Activated T-helper 1 cell treated with Interleukin-2 at 50 U/mL for 16 hours (primary cell): ENCODE data around the gene ERN1.
"Not testable (repeated sequence)": the region's sequence is repeated elsewhere in the genome, so short reads cannot be mapped to it uniquely, and the experiment has no call there.

Source experiments
- DNase-seq: peaks from one replicate; pipeline ENCODE4 v3.0.0-alpha.2; 2020; ENCODE audit warnings: low read depth

ERN1 gene

GRCh38 chr17:64025732-64026294, 104.1 kb downstream of the ERN1 start:
- peak; percentile 90 for DNase-seq

DNA sequence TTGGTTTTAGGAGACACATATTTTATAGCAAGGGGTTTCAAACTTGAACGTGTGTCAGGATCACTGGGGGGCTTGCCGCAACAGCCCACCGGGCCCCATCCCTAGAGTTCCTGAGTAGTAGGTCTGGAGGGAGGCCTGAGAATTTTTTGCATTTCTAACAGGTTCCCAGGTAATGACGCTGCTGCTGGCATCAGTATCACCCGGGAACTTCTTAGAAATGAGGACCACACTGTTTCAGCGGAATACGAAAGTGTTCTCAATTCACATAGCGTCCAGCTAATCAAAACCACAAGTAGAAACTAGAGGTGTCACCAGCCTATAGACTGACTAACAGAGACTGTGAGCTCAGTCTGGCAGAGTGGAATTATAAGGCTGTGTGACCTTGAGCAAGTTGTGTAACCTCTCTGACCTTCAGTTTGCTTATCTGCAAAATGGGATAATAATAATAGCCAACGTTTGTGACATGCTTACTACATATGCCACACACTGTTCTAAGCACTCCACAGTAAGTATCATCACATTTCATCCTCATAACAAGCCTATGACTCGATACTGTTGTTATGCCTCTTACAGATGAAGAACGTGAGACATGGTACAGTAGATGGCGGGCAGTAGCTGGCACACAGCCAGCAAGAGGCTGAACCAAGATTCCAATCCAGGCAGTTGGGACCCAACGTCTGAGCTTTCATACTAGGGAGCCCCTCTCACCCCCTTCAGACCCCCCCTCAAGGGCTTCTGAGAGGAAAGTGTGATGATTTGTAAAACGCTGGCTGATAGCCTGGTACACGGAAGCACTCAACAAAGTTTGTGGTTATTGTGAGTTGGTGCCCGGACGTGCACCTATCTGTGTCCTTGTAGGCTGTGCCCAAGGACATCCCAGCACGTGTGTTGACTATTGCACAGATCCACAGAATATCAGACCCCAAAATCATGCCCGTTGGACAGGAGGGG, 104.9 kb downstream of the ERN1 start:
- DNase-seq, result peak; percentile 29

DNA sequence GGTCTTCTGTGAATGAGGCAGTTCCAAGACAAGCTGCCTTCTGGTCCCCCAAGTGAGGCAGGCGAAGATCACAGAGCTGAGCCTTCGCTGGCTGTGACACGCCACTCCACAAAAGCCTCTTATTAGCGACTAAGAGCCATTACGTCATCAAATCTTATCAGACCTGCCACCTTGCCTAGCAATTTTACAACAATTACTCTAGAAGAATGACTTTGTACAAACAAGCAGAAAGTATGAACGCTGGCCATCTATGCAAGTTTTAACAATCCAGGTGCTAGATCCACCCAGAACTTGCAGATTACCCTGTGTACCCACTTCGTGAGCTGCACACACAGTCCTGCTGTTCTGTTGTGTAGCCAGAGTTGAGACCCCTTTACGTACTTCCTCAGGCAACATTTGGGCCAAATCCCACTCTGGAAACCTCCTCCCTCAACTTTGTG, 105.7 kb downstream of the ERN1 start:
- no peak for DNase-seq

DNA sequence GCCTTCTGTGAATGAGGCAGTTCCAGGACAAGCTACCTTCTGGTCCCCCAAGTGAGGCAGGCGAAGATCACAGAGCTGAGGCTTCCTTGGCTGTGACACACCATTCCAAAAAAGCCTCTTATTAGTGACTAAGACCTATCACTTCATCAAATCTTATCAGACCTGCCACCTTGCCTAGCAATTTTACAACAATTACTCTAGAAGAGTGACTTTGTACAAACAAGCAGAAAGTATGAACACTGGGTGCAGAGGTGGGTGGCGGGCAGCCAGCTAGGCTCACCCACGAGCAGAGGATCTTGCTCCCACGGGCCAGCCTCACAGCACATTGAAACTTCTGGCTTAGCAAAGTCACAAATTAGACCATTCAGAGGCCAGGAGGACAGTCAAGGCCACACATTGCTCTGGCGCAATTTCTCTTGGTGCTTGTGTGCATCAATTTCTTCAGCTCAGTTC, 107.3 kb downstream of the ERN1 start:
- no peak for DNase-seq

- DNase-seq, result peak; percentile 84
These were observed 109.7 kb downstream of the ERN1 start, which contains the start of gene ICAM2 for GRCh38 chr17:64020056-64020766. Gene ICAM2, minus strand, starts transcription at chr17:64020633. Its CDS starts 13,942 bp downstream, at chr17:64006691.

DNA sequence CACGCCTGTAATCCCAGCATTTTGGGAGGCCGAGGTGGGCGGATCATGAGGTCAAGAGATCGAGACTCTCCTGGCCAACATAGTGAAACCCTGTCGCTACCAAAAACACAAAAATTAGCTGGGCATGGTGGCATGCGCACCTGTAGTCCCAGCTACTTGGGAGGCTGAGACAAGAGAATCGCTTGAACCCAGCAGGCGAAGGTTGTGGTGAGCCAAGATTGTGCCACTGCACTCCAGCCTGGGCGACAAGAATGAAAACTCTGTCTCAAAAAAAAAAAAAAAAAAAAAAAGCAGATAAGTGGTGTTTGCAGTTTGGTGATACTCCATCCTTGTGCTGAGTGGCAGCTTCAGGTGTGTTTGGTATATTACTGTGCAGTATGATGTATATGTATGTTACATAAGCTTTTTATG, 110.4 kb downstream of the ERN1 start:
- not testable (repeated sequence) for DNase-seq

DNA sequence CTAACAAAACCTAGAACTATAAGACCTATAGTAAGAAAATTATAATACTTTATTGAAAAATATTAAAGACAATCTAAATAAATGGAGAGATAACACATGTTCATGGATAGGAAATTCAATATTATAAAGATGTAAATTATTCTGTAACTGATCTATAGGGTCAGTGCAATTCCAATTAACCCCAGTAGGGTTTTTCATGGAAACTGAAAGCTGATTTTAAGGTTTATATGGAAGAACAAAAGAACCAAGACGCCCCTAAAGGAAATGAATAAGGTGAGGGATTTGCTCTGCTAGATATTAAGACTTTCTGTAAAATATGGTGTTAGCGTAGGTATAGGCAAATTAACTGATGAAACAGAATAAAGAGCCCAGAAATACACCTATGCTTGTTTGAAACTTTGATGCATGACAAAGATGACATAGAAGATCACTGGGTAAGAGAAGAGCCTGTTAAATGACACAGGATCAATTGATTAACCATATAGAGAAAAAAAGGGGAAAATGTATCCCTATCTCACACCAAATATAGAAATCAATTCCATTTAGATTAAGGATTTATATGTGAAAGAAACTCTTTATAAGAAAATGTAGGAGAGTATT, 112.5 kb downstream of the ERN1 start:
- no peak for DNase-seq

- DNase-seq, result no peak
These were observed 113.0 kb downstream of the ERN1 start for GRCh38 chr17:64016974-64017373.

GRCh38 chr17:64016231-64016784, 113.6 kb downstream of the ERN1 start:
- no peak for DNase-seq

- no peak for DNase-seq
These were observed 114.5 kb downstream of the ERN1 start for GRCh38 chr17:64015447-64015846.

DNA sequence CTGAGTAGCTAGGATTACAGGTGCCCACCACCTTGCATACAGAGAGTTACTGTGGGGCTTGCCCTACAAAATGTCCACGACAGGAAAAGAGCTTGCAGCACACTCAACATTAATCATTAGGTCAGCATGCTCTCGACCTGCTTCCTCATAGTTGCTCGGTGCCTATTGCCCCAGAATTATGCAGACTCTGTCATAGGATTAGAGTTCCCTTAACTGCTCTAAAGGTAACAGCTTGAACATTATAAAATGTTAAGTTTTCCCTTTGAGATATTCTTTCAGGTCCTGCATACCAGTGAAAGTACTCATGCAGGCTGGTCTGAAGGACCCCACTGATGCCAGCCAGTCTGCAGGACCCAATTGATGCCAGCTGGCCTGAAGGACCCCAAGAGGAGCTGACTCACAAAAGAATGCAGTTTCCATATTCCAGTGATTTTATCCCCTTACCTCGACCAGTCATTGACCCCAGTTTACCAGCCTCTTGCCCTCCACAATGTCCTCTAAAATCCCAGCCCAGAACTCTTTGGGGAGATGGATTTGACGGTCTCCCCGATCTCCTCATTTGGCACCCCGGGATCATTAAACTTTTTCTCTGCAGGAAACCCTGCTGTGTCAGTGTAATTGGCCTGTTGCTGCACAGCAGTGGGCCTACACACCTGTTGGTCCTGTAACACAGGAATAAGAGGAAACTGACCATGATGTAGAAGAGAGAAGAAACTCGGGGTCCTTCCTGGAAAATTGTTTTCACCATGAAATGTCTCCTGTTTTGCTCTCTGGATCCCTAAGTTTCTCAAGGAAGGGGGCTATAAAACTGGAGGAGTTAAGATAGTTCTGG, 120.2 kb downstream of the ERN1 start:
- DNase-seq, result no peak

- no peak for DNase-seq
These were observed 121.1 kb downstream of the ERN1 start for GRCh38 chr17:64008830-64009229.

GRCh38 chr17:64008346-64008745, 121.6 kb downstream of the ERN1 start:
- DNase-seq, result no peak

- DNase-seq, result no peak
These were observed 122.1 kb downstream of the ERN1 start for GRCh38 chr17:64007838-64008282.

DNA sequence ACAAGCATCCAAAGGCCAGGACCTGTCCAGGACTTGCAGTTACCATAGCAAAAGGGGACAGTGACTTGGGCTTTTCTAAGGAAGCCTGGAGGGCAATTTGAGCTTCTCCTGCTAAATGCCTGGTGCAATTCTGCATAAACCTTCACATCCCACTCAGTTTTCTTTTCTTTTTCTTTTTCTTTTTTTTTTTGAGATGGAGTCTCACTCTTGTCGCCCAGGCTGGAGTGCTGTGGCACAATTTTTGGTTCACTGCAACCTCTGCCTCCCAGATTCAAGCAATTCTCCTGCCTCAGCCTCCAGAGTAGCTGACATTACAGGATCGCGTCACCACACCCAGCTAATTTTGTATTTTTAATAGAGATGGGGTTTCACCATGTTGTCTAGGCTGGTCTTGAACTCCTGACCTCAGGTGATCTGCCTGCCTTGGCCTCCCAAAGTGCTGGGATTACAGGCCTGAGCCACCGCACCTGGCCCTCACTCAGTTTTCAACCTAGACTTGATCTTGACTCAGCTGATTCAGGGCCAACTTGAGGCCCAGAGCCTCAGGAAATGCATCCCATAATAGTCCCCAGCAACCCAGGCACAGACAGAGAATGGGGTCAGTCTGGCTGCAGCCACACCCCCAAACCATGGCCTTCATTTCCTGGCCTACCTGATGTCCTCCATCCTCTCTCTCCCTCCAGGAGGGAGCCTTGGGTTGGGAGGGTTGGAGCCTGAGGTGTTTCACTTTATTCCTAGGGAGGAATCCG, 122.7 kb downstream of the ERN1 start:
- DNase-seq, result not testable (repeated sequence)

DNA sequence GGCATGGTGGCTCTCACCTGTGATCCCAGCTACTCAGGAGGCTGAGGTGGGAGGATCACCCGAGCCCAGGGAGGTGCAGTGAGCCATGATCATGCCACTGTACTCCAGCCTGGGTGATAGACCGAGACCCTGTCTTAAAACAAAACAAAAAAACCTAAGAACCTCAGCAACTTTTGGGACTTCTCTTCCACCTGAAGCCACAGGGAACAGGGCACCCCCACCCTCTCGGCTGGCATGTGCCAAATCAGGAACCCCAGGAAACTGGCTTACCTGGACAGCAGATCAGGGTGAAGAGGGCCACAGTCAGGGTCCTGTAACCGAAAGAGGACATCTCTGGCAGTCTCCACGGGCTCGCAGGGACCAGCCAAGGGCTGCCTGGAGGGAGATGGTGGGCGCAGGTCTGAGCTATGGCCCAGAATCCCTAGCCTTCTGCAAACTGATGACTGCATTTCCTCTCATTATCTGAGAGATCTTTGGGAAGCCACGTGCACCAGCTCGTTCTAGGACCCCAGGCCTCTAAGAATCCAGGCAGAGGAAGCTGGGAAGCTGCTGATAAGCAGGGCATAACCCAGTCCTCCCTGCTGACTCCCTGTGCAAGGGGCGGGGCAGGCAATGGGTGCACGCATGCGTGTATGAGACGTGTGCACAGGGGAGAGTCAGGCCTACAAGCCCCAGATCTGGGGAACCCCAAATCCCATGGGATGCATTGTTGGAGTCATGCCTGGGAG, 123.4 kb downstream of the ERN1 start:
- DNase-seq, result no peak

DNA sequence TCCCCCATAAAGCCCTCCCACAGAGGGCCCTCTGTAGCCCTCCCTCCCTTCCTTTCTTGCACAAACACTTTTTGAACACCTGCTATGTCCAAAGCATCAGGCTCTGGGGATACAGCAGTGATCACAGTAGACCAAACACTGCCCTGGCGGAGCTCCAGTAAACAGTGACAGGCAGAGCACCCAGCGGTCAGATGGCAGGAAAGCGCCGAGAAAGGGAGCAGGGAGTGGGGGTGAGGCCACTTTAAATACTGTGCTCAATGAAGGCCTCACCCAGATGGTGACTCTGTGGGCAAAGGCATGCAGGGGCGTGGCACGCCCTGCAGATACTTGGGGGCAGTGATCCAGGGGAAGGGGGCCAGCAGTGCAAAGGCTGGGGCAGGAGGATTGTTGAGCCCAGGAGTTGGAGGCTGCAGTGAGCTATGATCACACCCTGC, 124.2 kb downstream of the ERN1 start:
- no peak for DNase-seq

DNA sequence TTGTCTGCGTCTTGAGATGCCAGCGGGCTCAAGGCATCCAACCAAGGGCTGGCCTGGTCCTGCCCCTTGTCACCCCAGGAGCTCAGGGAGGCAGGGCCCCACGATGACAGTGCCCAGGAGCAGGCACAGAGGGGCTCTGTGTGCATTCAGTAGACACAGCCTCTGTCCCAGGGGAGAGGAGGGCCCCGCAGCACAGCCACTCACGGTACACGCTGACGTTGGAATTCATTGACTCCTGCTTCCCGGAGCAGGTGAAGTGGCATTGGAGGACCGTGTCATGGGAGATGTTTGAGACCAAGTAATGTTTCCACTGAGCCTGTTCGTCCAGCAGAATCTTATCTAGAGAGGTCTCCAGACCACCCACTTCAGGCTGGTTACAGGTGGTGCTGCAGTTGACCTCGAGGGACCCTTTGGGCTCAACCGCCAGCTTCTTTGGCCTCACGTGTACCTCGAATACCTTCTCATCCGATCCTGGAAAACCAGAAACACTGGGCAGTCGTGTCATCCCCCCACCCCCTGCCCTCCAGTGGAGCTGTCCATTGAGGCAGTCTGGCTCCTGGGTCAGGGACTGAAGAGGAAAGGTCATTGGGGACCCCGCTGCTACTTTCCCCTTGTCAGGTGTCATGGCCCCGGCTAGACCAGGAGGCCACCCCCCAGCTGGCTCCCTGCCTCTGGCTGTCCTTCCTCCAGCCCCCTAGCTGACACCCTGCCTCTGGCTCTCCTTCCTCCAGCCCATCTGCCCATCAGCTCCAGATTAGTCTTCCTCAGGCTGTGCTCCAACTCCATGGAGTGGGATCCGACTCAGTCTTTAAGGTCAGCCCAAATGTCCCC, 124.8 kb downstream of the ERN1 start:
- DNase-seq, result no peak
